Stimulated activated CD8-positive, alpha-beta memory T cell treated with anti-CD3 and anti-CD28 coated beads, Interleukin-15, amount 100 ng/mL, for 4 hours (primary cell): ENCODE data around the gene VENTX.

Source experiments
- DNase-seq, 2 donors: peaks; one replicate each; pipeline ENCODE4 v3.0.0-alpha.2; 2020; ENCODE audit warnings: low read depth in 2 of 2

Gene VENTX

GRCh38 chr10:133201948-133202725, 35.5 kb upstream of the VENTX start:
- no peak for DNase-seq

GRCh38 chr10:133202778-133203651, 34.6 kb upstream of the VENTX start:
- no peak for DNase-seq

GRCh38 chr10:133203652-133204195, 33.9 kb upstream of the VENTX start:
- no peak for DNase-seq

- DNase-seq, result no peak
These were observed 33.2 kb upstream of the VENTX start for GRCh38 chr10:133204226-133205015.

- DNase-seq, result no peak
These were observed 32.5 kb upstream of the VENTX start for GRCh38 chr10:133205146-133205545.

DNA sequence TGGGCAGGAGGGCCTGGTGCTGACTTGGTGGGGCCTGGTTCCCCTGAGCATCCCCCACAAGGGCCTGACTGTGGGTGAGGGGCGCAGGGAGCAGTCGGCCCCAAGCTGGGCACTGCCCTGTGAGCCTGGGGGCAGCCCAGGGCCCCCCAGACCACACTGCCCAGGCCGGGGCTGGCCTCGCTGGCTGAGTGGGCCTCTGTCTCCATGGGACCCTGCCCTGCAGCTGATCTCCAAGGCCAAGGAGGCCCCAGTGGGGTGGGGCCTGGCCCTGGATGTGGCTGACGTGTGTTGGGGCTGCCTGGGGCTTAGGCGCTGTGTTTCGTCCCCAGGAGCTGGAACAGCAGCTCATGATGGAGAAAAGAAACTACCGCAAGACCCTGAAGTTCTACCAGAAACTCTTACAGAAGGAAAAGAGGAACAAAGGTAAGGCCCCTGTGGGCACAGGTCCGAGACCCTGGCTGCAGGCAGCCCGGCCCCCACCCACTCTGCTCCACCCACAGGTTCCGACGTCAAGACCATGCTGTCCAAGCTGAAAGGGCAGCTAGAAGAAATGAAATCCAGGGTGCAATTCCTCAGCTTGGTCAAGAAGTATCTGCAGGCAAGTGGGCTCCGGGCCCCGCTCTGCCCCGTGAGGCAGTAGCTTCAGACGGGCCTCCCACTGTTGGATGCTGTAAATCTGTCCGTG, 31.2 kb upstream of the VENTX start:
- DNase-seq, result no peak

GRCh38 chr10:133207041-133207600, 30.5 kb upstream of the VENTX start:
- no peak for DNase-seq

GRCh38 chr10:133207627-133208026, 30.0 kb upstream of the VENTX start:
- DNase-seq, result no peak

DNA sequence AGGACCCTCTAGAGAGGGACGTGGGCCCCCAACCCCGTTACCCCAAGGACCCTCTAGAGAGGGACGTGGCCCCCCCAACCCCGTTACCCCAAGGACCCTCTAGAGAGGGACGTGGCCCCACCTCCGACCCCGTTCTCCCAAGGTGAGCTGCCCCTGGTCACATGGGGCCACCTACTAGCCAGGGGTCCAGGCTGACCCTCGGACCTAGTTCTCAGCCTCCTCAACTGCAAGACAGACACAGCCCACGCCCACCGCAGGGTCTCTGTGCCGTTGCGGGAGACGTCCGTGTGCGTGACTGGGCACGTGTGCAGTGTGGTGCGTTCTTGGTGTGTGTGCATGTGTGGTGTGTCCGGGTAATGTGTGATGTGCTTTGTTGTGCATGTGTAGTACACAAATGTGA, 29.2 kb upstream of the VENTX start:
- no peak for DNase-seq

DNA sequence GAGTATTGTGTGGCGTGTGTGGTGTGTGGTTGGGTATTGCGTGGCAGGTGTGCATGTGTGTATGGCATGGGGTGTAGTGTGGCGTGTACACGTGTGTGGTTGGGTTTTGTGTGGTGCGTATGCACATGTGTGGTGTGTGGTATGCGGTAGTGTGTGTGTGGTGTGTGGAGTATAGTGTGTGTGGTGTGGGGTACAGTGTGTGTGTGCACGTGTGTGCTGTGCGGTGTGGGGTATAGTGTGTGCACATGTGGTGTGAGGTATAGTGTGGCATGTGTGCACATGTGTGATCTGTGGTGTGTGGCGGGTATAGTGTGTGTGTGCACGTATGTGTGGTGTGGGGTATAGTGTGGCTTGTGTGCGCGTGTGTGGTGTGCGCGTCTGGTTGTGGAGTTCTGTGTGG, 28.5 kb upstream of the VENTX start:
- no peak for DNase-seq

- DNase-seq, result no peak
These were observed 28.0 kb upstream of the VENTX start for GRCh38 chr10:133209641-133210040.

DNA sequence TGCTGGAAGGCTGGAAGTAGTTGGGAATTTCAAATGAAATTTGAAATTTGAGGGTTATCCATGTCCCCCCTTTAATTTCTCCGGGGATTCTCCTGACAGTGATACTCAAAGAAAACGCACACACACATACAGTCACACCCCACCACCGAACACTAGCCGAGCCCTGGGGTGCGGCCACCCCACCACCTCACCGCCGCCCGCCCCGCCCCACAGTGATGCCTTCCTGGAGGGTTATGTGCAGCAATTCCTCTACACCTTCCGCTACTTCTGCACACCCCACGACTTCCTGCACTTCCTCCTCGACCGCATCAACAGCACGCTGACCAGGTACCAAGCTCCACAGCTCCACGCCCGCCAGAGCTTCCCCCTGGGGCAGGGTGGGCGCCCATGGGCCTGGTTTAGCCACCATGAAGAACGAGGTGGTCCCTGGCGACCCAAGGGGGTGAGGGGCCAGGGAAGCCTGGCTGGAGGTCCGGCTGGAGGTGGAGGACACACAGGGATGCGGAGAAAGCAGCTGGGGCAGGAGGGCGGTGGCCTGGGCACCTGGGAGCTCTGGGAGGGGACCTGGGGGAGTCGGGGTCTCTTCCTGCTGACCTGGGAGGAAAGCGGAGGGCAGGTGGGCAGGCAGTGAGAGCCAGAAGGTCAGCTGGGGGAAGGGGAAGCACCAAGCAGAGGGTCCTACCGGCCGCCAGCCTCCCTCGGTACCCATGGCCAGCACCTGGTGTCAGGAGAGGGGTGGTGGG, 27.1 kb upstream of the VENTX start:
- DNase-seq, result no peak

- DNase-seq, result no peak
These were observed 26.4 kb upstream of the VENTX start for GRCh38 chr10:133211141-133211830.

DNA sequence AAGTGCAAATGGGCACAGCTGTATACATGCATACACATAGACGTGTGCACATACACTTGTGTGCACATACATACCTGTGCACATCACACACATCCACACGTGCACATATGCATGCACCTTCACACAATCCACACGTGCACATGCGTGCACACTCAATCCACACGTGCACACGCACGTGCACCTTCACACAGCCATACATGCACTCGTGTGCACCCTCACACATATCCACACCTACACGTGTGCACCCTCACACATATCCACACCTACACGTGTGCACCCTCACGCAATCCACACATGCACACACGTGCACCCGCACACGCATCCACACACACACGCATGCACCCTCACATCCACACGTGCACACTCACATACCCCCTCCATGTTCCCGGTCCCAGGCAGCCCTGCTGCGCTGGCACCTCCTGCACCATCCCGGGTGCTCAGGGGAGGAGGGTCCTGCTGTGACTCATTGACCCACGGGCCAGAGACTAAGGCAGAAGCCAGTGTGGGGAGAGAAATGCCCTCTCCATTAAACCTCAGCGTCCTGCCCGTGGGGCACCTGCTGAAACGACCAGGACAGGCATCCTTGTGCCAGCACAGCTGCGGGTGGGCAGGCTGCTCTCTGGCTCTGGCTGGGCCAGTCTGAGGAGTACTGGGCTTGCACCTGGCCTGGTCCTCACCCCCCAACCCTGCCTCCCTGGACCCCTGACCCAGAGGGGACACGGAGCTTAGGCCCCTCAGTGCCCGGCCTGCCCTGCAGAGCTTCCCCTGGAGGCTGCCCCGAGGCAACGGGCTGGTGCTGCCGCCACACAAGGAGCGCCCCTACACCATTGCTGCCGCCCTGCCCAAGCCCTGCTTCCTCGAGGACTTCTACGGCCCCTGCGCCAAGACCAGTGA, 25.4 kb upstream of the VENTX start:
- DNase-seq, result no peak

DNA sequence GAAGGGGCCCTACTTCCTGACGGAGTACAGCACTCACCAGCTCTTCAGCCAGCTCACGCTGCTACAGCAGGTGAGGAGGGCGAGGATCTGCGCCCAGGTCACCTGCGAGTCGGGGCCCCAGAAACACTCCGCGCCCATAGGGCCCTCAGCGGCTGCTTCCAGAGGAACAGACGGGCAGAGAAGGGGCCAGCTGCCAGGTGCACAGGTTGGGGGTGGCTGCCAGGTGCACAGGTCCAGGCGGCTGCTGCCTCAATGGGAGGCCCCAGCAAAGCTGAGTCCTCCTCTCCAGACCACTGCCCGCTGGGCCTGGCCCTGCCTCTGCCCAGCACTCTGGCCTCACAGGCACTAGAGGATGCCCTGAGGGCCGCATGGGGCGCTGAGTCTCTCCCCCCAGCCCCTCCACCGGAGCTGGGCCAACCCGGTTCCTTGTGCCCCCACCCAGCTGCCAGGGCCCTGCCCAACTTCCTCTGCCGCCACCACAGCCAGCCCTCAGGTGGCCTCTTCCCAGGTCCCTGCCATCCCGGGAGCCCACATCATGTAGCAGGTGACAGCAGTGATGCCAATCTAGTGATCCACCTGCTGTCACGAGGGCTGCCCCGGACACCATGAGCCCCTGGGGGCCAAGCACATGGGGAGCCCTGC, 24.7 kb upstream of the VENTX start:
- DNase-seq, result no peak

GRCh38 chr10:133213641-133214467, 23.8 kb upstream of the VENTX start:
- no peak for DNase-seq
